HEK293T (cell line): ENCODE results near the gene PPP1R3A.

Source experiments
- ARNT ChIP-seq: fragments of 450-650 bp; IDR thresholded peaks from 2 replicates; pipeline ENCODE4 v1.6.1; 2017; ENCODE audit warnings: mild to moderate bottlenecking
- CTBP1 ChIP-seq: fragments of 450-650 bp; IDR thresholded peaks from 2 replicates; pipeline ENCODE4 v1.6.1; 2016; ENCODE audit warnings: borderline replicate concordance
- ELF4 ChIP-seq: fragments of 450-650 bp; IDR thresholded peaks from 2 replicates; pipeline ENCODE4 v1.6.1; 2017; ENCODE audit warnings: antibody characterized with exemption
- FOXK2 ChIP-seq: fragments of 450-650 bp; IDR thresholded peaks from 2 replicates; pipeline ENCODE4 v1.6.1; 2016; ENCODE audit warnings: mild to moderate bottlenecking
- SP1 ChIP-seq: fragments of 450-650 bp; IDR thresholded peaks from 2 replicates; pipeline ENCODE4 v1.6.1; 2017

DNA sequence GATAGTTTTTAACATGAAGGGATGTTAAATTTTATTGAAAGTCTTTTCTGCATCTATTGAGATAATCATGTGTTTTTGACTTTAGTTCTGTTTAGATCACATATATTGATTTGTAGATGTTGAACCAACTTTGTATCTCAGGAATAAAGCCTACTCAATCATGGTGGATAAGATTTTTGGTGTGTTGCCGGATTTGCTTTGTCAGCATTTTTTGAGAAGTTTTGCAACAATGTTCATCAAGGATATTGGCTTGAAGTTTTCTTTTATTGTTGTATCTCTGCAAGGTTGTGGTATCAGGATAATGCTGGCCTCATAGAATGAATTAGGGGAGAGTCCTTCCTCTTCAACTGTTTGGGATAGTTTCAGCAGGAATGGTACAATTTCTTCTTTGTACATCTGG lies 9.3 kb upstream of the PPP1R3A start:
- no peak for TF ChIP-seq ARNT
- no peak for TF ChIP-seq FOXK2
- no peak for TF ChIP-seq SP1
- TF ChIP-seq ELF4: no peak
- no peak for TF ChIP-seq CTBP1
